GM19328 (cell line): Measurements from ENCODE around the gene PLXNC1.

Source experiments
- ATAC-seq: cut with Tn5 transposase; IDR thresholded peaks from one replicate; pipeline ENCODE4 v1.9.1; 2021; ENCODE audit warnings: mild to moderate bottlenecking, moderate library complexity; ENCODE audit not compliant: unreplicated experiment

The PLXNC1 gene

GRCh38 chr12:94157181-94157580 is 8.8 kb downstream of the PLXNC1 start:
- no peak for ATAC-seq

DNA sequence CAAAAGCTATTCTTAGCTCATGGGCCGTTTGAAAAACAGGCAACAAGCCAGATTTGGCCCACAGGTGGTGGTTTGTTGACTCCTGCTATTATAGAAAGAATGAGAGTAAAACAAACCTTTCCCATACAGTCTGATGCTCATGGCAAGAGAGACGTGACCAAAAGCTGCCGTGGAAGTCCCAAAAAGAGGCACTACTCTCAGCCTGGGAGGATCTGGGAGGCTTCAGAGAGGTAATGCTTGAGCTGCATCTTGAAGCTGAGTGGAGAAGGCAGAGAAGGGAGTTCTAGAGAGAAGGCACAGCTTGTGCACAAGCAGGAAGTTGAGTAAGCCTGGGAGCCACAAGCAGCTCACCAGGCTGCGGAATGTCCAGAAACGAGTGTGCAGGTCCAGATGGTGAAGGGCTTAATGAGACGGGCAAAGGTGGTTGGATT is 9.6 kb downstream of the PLXNC1 start:
- peak; percentile 66 for ATAC-seq

- no peak for ATAC-seq
Measured at GRCh38 chr12:94158666-94159065, 10.3 kb downstream of the PLXNC1 start.

DNA sequence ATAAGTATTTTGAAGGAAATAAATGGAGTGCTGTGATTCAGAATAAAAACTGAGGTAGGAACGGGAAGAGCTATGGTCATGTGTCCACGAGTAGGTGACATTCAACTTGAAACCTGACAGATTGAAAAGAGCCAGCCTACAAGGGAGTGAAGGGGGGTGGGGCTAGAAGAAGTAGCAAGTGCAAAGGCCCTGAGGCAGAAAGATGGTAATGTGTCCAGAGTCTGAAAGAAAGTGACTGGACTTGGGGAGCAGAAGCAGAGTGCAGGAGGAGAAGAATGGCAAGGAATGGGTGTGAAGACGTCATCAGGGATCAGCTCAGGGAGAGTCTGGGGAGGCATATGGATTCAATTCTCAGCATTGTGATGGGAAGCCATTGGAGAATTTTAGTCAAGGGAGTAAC is 13.7 kb downstream of the PLXNC1 start:
- ATAC-seq = no peak

DNA sequence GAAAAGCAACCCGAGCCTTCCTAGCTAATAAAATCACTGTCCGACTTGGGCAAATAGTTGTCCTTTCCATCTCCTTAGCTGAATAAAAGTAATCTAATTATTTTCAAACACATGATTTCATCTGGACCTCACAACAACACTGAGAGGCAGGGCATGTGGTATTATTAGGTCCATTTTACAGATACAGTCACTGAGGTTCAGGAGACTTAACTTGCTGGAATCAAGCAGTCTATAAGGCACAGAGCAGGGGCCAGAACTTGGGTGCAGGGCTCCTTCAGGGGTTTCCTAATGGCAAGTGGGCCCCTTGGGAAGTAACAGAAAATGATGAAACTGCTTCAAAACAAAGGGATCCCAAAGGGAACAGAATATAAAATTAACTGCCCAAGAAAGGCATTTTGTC is 15.5 kb downstream of the PLXNC1 start:
- ATAC-seq = no peak

DNA sequence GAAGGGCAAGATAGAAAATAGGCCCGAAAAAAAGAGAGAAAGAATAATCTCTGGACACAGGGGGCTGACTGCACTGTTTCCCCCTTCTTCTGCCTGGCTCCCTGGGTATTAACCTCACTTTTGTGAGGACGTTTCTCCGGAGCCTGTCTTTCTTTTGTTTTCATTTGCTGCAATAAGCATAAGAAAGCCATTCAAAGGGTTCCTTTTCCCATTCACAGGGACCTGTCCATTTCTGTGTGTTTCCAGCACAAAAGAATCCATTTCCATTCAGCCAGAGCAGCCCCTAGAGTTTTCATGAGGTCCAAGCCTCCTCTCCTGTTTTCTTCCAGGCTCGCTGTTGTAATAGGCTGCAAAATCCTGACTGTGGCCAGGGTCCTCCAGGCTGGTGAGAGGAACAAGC is 16.8 kb downstream of the PLXNC1 start:
- no peak for ATAC-seq

DNA sequence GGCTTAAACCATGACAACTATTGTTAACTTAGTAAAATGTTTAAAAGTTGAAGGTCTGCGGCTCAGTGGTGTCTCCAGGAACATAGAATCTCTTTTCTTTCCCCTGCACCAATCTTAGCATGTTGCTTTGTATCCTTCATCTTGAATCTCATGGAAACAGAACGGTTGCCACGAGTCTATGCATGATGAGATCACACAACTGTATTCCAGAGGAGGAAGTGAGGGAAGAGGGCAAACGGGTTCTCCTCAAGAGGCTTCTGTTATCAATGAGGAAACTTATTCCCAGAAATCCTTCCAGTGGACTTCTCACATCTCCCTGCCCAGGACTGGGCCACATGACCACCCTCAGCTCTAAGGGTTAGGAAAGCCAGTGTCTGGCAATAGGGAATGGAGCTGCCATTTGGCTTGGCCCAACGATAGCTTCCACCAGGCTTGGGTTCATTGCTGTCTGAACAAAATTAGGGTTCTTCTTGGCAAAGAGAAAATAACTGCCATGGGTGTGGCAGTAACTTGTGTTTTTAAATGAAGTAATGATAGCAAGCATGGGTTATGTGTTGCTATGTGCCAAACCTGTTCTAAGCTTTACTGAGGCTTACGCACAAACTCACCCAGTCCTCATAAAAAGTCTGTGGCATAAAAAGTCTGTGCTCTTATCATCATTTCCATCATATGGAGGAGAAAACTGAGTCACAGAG is 17.4 kb downstream of the PLXNC1 start:
- ATAC-seq = no peak

DNA sequence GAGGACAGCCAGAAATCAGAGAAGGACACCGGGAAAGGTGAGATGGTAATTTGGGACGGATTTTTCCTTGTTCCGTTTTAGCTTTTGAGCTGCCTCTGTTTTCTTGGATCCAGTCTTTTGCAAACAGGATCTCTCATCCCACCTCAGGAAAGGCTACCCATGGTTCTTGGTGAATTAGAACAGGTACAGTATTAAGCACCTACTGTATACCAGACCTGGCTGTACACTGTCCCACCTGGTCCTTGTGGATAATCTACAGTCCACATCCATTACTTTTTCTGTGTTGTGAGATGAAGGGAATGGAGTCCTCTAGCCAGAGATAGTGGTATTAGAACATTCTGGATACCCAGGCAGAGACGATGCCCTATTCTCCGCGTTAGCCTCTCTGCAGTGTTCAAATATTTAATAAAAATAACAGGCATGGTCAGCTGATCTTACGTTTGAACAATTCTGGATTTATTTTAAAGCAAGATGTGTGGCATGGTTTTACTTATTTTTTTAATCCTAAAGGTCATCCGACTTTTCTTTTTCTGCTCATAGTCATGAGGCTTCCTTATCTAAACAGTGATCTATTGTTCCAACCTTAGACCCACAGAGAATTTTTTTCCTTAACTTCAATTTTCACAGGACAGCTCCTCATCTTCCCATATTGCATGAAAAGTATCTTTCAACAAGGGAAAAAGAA is 18.8 kb downstream of the PLXNC1 start:
- no peak for ATAC-seq

GRCh38 chr12:94167756-94168416 is 19.5 kb downstream of the PLXNC1 start:
- no peak for ATAC-seq

GRCh38 chr12:94169495-94169894 is 21.1 kb downstream of the PLXNC1 start:
- ATAC-seq = no peak

- ATAC-seq = no peak
Measured at GRCh38 chr12:94169966-94170689, 21.8 kb downstream of the PLXNC1 start.

- no peak for ATAC-seq
Measured at GRCh38 chr12:94170690-94171594, 22.6 kb downstream of the PLXNC1 start.

GRCh38 chr12:94171595-94171930 is 23.2 kb downstream of the PLXNC1 start:
- ATAC-seq = no peak

DNA sequence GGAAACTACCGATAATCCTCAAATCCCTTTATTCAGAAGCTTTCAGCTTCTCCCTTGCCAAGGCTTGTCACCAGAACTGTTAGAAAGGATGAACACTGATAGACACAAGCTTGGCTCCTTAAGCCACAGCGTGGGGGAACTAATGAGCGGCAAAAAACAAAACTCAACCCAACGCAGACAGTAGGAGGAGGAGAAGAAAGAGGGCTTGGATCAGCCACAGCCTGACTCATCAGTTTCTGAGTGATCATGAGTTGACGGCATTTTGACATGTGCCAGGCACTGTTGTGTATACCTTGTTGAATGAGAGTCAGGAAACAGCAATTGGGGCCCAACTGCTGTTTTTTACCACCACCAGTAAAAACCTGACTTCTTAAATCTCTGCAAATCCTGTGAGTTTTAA is 23.7 kb downstream of the PLXNC1 start:
- ATAC-seq = no peak

DNA sequence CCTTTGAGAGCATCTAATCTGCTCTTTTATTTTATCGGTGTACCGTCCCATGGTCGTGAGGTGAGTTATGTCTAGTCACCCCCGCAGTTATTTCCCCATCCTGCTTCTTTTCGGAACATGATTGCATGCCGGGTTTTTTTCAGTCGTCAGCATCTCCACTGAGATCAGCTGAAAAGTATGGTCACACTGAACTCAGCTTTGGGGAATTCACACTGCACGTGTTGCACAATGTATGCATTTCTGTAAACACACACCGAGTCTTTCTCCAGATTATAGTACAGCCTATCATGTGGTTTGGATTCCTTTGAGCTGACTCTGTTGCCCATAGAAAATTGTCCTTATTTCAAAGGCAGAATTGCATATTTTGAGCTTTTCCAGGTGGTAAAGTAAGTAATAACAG is 24.6 kb downstream of the PLXNC1 start:
- no peak for ATAC-seq

GRCh38 chr12:94173660-94174265 is 25.4 kb downstream of the PLXNC1 start:
- peak; percentile 52 for ATAC-seq

GRCh38 chr12:94174576-94174975 is 26.2 kb downstream of the PLXNC1 start:
- ATAC-seq = peak; percentile 34

GRCh38 chr12:94175763-94176668 is 27.6 kb downstream of the PLXNC1 start:
- no peak for ATAC-seq

- no peak for ATAC-seq
Measured at GRCh38 chr12:94178054-94178453, 29.7 kb downstream of the PLXNC1 start.
